ENCODE results near the gene PPP1R3E.
"Not testable (repeated sequence)": the region's sequence is repeated elsewhere in the genome, so short reads cannot be mapped to it uniquely, and the experiment has no call there.

The PPP1R3E gene

DNA sequence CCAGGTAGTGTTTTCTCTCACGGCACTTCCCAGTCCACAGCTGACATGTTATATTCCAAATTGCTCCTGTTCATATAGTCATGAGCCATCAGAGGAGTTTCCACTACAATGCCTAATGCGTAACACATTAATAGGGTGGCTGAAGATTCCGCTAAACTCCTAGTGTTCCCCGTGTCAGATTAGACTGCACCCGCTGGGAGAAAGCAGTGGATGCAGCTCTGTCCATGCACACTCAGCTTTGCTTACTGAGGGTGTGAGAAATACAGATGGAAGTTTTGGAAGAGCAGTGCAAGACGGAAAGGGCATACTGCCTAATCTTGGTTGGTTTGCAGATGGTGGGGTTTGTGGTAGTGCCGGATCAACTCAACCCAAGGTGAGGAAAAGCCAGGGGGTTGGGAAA lies 5.6 kb downstream of the PPP1R3E start:
- no peak for DNase-seq

DNA sequence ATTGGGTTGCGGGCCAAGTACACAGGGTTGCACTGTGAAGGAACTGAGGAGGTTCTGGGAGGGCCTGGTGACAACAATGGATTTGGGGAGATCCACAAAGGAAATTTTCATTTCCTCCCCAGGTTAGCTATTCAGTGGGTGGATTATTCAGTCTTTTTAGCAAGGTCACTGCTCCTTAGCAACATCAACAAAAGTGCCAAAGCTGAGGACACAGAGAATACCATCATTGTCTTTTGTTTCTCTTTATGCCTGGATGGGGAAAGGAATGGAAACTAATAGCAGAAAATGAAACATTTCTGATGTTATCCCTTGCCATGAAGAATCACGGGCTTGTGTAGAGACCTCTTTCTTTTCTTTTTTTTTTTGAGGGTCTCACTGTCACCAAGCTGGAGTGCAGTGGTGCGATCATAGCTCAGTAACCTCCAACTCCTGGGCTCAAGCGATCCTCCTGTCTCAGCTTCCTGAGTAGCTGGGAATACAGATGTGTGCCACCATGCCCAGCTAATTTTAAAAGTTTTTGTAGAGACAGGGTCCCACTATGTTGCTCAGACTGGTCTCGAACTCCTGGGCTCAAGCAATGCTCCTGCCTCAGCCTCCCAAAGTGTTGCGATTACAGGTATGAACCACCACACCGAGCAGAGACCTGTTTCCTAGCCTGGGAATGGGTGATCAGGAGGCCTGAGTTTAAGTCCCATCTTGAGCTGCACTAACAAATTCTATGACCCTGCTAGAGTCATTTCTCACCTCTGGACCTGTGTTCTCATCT lies 6.5 kb downstream of the PPP1R3E start:
- no peak for DNase-seq

DNA sequence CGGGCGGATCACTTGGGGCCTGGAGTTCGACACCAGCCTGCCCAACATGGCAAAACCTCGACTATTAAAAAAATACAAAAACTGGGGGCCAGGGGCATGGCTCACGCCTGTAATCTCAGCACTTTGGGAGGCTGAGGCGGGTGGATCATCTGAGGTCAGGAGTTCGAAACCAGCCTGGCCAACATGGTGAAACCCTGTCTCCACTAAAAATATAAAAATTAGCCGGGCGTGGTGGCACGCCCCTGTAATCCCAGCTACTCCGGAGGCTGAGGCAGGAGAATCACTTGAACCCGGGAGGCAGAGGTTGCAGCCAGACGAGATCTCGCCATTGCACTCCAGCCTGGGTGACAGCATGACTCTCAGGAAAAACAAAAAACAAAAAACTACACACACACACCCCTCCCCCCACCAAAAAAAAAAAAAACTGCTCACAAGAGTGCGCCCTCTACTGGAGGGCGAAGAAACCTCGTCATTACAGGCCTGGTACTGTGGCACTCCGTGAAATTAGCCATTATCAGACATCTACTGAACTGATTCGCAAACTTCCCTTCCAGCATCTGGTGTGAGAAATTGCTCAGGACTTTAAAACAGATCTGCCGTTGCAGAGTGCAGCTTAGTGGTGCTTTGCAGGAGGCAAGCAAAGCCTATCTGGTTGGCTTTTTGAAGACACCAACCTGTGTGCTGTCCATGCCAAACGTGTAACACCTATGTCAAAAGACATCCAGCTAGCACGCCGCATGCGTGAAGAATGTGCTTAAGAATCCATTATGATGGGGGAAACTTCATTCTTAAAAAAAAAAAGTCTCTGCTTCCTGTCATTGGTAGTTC lies 7.7 kb downstream of the PPP1R3E start:
- peak; percentile 24 for DNase-seq

DNA sequence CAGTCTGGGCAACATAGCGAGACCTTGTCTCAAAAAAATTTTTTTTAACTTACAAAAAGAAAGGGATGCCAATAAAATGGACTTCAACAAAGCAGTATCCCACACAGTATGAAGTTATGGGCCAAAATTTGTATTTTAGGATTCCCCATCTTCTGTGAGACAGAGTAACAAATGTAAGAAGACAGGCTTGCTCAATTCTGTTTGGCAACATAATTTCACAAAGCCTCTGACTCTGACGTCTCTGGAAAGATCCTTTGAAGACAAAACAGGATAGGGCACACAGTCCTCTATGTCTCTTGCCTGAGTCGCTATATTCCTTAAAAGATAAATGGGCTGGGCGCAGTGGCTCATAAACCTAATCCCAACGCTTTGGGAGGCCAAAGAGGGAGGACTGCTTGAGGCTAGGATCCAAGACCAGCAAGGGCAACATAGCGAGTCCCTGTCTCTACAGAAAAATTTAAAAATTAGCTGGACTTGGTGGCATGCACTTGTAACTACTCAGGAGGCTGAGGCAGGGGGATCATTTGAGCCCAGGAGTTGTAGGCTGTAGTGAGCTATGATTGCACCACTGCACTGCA lies 15.7 kb downstream of the PPP1R3E start:
- DNase-seq: no peak

DNA sequence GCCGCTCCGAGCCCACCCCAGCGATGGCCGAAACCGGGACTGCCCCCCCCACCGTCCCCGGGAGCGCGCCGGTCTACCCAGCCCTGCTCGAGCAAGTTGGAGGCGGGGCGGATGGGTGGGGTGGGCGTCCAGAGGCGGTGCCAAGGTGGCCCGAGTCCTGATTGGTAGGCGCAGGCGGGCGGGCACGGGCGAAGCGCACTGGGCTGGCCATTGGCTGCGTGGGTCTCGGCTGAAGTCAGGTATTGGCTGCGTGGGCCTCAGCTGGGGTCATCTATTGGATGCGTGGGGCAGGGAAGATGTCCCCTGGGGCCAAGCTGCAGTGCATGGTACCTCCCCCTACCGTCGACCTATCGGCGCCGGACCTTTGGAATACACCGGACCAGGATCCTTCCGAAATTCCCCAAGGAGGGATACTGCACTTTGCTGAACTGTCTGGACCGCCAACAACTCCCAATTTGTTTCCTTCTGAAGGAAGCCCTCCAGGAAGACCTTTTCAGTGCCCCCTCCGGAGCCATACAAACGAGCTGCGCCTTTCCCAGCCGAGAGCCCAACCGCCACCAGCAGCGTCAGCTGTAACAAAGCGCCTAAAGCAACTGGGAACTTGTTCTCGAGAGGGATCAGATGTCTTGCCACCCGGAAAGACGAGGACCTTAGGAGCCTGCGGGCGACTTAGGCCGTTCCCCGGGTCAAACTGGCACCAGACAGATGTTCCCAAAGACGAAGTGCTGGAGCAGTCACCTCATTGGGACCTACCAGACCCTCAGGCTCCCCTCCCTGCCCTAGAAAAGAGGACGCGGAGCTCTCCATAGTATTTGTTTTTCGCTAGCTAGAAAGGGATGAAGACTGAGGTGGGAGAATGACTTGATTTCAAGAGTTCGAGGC lies 16.4 kb downstream of the PPP1R3E start, which contains the start of gene HOMEZ:
TSS of gene HOMEZ (minus strand) at position 113 of the 882 bp plus-strand sequence. CDS start 180 bp downstream, outside the sequence.
- peak; percentile 95 for DNase-seq

DNA sequence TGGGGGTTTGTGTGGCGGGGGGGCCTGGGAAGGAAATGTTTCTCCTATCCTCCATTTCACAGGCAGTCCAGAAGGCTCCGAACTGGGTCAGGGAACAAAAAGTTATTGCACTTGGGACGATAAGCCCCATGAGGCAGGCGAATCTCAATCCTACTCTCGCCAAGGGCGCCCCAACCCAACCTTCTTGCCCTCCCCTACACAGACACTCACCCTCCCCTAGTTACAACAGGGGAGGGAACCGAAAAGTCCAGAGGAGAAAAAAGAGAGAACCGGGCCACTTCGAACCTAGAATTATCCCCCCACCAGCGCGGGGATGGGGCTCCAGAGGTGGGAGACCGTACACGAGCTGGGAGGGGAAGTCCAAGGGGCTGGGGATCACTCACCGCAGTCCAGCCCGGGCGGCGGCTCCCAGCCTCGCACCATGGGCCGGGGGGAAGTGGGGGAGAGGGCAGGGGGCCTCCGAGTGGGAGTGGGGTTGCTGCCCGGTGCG lies 17.1 kb downstream of the PPP1R3E start:
- no peak for DNase-seq

DNA sequence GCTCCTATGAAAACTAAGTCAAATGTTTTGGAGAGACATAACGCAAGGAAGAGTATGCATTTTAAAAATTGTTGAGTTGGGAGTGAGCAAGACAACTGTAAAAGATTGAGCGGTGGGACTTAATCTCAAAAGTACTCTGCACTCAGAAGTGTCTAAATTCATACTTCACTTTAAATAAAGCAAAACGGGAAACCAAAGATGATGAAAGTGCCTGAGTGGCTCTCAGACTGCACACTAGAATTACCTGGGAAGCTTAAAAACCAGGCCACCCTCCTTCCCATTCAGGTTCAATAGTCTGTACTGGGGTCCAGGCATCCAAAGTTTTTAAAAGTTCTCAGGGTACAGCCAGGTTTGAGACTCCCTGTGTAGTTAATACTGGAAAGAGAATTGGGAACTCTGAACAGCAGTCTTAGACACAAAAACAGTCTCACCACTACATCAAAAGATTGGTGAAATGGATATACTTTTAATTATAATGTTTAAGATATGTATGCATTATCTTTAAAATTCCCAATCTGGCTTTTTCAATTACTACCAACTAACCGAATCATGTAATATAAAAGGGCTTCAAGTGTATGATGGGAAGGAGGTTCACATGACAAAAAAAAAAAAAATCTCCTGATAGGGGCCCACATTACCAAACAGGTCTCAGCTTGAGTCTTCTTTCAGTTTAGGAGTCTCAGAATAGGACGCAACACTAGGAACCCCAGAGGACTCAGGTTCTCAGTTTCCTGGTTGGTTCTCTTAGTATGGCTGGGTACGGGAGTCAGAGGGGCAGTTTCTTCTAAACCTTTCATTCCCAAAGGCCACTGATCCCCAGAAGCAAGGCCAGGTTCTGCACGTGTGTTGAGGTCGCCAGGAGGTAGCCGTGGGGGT lies 17.8 kb downstream of the PPP1R3E start:
- no peak for DNase-seq

DNA sequence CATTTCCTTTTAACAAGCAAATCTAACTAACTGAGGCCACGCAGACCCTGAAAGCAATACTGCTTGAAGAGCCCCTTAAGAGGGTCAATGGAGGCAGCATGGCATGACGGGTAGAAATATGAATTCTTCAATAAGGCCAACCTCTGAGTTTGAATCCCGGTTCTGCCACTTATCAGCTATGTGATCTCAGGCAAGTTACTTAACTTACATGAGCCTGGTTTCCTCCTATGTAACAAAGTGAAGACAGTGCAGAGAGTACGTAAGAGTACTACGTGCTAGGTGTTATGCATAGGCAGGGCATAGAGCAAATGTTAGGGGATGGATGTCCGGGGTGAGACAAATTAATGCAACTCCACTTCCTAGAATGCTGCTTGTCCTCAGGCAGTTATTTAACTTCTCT lies 21.4 kb downstream of the PPP1R3E start:
- no peak for DNase-seq

DNA sequence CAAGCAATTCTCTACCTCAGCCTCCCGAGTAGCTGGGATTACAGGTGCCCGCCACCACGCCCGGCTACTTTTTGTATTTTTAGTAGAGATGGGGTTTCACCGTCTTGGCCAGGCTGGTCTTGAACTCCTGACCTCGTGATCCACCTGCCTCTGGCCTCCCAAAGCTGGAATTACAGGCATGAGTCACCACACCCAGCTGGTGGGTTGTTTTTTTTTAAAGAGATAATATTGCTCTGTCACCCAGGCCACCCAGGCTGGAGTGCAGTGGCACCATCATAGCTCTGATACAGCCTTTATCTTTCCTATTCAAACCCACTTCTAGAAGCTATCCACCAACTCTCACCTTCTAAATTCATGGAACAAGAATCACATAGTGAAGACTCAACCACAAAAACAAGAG lies 24.7 kb downstream of the PPP1R3E start:
- not testable (repeated sequence) for DNase-seq

DNA sequence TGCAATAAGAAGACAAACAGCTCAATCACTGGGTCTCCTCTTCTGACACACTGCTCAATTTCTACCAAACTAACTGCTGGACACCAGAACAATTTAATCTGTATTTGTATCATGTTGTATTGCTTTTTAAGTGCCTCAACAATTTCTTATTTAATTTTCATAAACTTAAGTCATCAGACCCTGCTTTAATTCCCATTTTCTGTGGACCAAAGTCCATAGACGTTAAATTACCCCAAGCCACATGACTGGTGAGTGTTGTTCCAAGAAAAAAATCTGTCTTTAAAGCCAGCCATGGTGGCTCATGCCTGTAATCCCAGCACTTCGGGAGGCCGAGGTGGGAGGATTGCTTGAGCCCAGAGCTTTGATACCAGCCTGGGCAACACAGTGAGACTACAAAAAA lies 25.5 kb downstream of the PPP1R3E start:
- no peak for DNase-seq

DNA sequence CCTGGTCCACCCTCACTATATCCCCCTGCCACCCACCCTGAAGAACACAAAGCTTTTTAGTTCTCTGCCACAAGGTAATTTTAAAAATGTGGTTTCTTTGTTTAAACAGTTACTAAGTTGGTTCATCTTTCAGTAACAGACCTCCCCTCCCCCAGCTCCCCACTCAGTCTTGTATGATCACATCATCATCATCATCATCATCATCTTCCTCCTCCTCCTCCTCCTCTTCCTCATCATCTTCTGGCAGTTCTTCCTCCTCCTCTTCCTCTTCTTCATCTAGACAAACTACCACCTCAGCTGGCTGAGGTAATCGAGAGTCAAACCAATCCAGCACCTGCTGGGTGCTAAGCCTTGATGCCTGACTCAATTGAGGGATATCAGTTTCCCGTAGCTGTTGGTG lies 27.2 kb downstream of the PPP1R3E start:
- DNase-seq: no peak

DNA sequence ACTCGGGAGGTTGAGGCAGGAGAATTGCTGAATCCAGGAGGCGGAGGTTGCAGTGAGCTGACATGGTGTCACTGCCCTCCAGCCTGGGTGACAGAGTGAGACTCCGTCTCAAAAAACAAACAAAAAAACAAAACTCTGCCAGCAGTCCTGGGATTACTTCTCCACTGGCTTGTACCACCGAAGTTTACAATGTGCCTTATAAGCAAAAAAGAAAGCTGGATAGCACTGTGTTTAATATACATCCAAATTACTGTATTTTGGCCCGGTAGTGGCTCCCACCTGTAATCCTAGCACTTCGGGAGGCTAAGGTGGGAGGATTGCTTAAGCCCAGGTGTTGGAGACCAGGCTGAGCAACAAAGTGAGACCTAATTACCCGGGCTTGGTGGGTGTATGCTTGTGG lies 33.5 kb downstream of the PPP1R3E start:
- DNase-seq: no peak

DNA sequence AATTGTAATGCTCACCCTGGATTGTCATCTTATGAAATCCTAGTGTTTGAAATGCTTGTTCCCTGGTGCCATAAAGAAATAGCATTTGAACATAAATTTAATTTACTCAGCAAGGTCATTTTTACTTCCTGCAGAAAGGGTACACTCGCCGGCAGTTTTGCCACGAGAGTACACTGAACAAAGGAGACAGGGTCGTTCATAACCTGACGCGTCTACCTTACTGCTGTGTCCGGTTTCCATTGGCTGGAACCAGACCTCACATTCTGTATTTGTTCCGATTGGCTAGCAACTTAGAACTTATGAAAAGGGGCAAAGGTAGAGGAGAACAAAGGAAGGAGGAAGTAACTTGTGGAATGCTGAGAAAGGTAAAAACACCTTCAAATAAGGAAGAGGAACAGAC lies 41.8 kb downstream of the PPP1R3E start:
- DNase-seq: not testable (repeated sequence)

DNA sequence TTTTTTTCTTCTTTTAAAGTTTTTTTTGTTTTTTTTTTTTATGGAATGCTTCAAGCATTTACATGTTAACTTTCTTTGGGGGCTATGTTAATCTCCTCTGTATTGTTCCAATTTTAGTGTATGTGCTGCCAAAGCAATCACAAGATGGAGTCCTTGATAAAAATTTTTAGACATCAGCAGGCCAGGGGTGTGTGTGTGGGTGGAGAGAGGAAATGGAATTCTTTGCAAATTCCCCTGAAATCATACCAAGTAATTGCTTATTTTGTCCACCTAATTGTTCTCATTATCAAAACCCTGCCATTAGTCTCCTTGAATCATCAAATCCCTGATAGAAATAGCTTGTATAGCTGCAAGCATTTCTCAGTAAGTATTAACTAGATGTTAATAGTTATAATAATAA lies 43.2 kb downstream of the PPP1R3E start:
- no peak for DNase-seq

DNA sequence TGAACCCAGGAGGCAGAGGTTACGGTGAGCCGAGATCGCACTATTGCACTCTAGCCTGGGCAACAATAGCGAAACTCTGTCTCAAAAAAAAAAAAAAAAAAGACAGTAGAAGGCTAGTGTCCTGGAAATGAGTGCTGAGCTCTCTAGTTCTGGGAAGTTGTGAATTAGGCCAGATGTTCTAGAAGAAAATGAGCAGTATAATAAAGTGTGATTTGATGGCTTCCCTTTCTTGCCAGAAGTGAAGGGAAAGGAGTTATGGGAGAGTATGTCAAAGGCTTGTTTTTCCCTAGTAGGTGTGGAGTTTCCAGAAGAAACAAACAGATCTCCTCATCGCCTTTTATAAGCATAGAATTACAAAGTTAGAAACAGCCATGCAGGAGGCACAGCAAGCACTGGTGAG lies 44.4 kb downstream of the PPP1R3E start:
- no peak for DNase-seq

DNA sequence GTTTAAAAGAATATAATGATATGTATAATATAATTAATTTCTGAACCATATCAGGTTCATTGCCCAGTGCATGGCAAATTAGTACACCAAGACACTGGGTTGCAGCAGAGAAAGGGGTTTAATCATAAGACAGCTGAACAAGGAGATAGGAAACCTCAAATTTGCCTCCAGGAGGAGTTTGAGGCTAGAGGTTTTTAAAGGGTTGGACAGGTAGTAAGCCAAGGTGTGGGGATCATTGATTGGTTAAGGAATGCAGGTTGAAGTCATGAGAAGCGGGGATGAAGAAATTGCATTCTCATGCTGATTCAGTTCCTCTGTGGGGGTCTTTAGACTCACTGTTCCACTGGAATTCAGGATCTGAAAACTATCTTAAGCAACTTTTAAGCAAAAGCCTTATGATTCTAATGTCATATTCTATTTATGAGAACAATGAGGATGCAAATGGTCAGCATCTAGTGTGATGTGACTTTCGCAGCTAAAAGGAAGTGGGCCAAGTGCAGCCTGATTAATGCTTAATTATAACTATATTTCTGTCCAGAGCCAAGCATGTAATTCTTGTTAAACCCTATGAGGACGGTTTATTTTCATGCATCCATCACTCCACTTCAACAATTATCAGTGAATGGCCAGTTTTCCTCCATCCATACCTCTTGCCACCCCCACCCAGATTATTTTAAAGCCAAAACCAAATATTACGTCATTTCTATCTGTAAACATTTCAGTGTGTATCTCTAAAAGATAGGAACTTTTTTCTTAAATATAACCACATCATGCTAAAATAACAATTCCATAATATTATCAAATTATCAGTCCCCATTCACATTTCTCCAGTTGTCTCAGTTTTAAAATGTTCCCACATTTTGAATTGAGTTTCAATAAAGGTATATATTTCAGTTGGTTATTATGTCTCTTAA lies 50.0 kb downstream of the PPP1R3E start:
- no peak for DNase-seq

DNA sequence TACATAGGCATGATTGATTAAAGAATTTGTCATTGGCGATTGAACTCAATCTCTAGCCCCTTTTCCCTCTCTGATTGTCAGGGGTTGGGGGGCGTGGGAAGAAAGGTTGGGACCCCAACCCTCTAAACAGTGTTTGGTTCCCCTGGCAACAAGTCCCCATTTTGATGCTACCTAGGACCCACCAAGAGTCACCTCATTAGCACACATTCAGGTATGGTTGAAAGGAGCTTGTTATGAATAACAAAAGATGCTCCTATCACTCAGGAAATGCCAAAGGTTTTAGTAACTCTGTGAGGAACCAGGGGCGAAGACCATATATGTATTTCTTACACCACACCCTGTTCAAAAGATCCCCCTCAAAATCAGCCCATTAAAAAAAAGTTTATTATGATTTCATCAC lies 50.7 kb downstream of the PPP1R3E start:
- DNase-seq: no peak

DNA sequence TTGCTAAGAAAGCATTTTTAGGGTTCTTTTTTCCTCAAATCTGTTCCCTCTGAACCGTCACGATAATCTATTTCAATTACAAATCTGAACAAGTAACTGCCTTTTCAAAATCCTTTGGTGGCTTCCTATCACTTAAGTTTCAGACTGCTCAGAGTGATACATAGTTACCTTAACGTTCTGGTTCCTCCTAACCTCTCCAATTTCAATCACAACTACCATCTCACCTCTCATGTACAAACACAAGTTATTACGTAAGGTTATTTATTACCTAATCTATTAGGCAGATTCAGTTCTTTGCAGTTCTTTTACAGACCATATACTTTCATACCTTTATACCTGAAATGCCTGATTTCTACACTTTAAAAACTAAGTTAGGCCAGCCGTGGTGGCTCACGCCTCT lies 52.8 kb downstream of the PPP1R3E start:
- DNase-seq: no peak

DNA sequence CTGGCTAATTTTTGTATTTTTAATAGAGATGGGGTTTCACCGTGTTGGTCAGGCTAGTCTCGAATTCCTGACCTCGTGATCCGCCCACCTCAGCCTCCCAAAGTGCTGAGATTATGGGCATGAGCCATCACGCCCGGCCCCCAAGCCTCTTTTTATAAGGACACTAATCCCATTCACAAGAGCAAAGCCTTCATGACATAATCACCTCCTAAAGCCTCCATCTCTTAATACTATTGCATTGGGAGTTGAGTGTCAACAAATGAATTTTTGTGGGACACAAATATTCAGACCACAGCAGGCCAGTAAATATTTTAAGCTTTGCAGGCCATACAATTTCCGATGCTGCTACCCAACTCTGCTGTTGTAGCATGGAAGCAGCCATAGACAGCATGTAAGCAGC lies 54.1 kb downstream of the PPP1R3E start:
- no peak for DNase-seq

Data from activated CD4-positive, alpha-beta T cell treated with anti-CD3 and anti-CD28 coated beads for 1 hour (primary cell).